Measurements from ENCODE around the gene MOB3C.
"Not testable (repeated sequence)": the region's sequence is repeated elsewhere in the genome, so short reads cannot be mapped to it uniquely, and the experiment has no call there.

The MOB3C gene
- total RNA-seq: 19.4 to 39.0 (median 26.0) reads per million in 4 donors

GRCh38 chr1:46616277-46617107, at the start of gene MOB3C:
MOB3C (minus strand) TSS chr1:46616811; CDS start chr1:46613321, 3,490 bp downstream.
- DNase-seq: peak; percentile 50 to 63 (median 59)

GRCh38 chr1:46665983-46666382, 49.4 kb upstream of the MOB3C start:
- no peak for DNase-seq

GRCh38 chr1:46662919-46663318, 46.3 kb upstream of the MOB3C start:
- DNase-seq: not testable (repeated sequence)

GRCh38 chr1:46660116-46660515, 43.5 kb upstream of the MOB3C start:
- peak in 1 of 5 donors; percentile 14 for DNase-seq

- DNase-seq: no peak
These were observed 42.8 kb upstream of the MOB3C start for GRCh38 chr1:46659307-46659870.

GRCh38 chr1:46657775-46658174, 41.2 kb upstream of the MOB3C start:
- no peak for DNase-seq

GRCh38 chr1:46656643-46657042, 40.0 kb upstream of the MOB3C start:
- no peak for DNase-seq

- DNase-seq: no peak
These were observed 39.2 kb upstream of the MOB3C start for GRCh38 chr1:46655848-46656247.

- DNase-seq: not testable (repeated sequence)
These were observed 38.1 kb upstream of the MOB3C start for GRCh38 chr1:46654698-46655097.

GRCh38 chr1:46654012-46654411, 37.4 kb upstream of the MOB3C start:
- no peak for DNase-seq

- DNase-seq: no peak
These were observed 36.9 kb upstream of the MOB3C start for GRCh38 chr1:46653405-46653958.

- no peak for DNase-seq
These were observed 35.9 kb upstream of the MOB3C start for GRCh38 chr1:46652321-46653100.

- DNase-seq: not testable (repeated sequence)
These were observed 34.5 kb upstream of the MOB3C start for GRCh38 chr1:46651152-46651551.

GRCh38 chr1:46650491-46650890, 33.9 kb upstream of the MOB3C start:
- DNase-seq: no peak

- DNase-seq: no peak
These were observed 33.2 kb upstream of the MOB3C start for GRCh38 chr1:46649764-46650163.

- no peak for DNase-seq
These were observed 31.0 kb upstream of the MOB3C start for GRCh38 chr1:46647611-46648010.

GRCh38 chr1:46646844-46647243, 30.2 kb upstream of the MOB3C start:
- DNase-seq: no peak

- DNase-seq: no peak
These were observed 29.7 kb upstream of the MOB3C start for GRCh38 chr1:46646331-46646730.

GRCh38 chr1:46645815-46646214, 29.2 kb upstream of the MOB3C start:
- DNase-seq: no peak

GRCh38 chr1:46643368-46643775, 26.8 kb upstream of the MOB3C start:
- DNase-seq: no peak

- DNase-seq: no peak
These were observed 25.6 kb upstream of the MOB3C start for GRCh38 chr1:46642115-46642680.

GRCh38 chr1:46639547-46639946, 22.9 kb upstream of the MOB3C start:
- no peak for DNase-seq

- no peak for DNase-seq
These were observed 22.3 kb upstream of the MOB3C start for GRCh38 chr1:46638921-46639320.

Data from T-helper 1 cell (primary cell).